Right lobe of liver (tissue), 6 donors: ENCODE measurements around the gene CDH2. TPM values are rescaled to one million over a fixed set of nuclear protein-coding genes. Genes with fewer than 3 reads are reported as not detected.

Source experiments
- ATAC-seq, 4 donors: fragments of 200-7000 bp; cut with Tn5 transposase; one replicate each; pipeline ENCODE4 v1.9.1; 2020; ENCODE audit warnings: mild to moderate bottlenecking in 4 of 4, moderate library complexity in 4 of 4
- DNase-seq, 3 donors: peaks; one replicate each; pipeline ENCODE4 v3.0.0-alpha.2; 2020
- H3K27ac ChIP-seq, 3 donors: fragments of 200-600 bp; one replicate each; pipeline ENCODE4 v1.8.0; 2022
- H3K27me3 ChIP-seq, 2 donors: fragments of 200-600 bp; one replicate each; pipeline ENCODE4 v1.8.0; 2022
- H3K36me3 ChIP-seq, 4 donors: fragments of 200-600 bp; sonication (generic) in 1 of 4; one replicate each; pipeline versions ENCODE4 v1.5.1 to v1.8.0; 2017 to 2022; ENCODE audit warnings: control low read depth in 1 of 4
- H3K4me1 ChIP-seq, 4 donors: fragments of 200-600 bp; sonication (generic) in 1 of 4; one replicate each; pipeline versions ENCODE4 v1.5.1 to v1.8.0; 2017 to 2022; ENCODE audit warnings: control low read depth in 1 of 4
- H3K4me3 ChIP-seq, 3 donors: fragments of 200-600 bp; one replicate each; pipeline ENCODE4 v1.8.0; 2022
- H3K9me3 ChIP-seq, 4 donors: fragments of 200-600 bp; sonication (generic) in 1 of 4; one replicate each; pipeline versions ENCODE4 v1.5.1 to v1.8.0; 2017 to 2022; ENCODE audit warnings: control low read depth in 1 of 4
- CTCF ChIP-seq, 4 donors: fragments of 200-600 bp in 3 of 4; fragments of 450-650 bp in 1 of 4; IDR thresholded peaks; one replicate each; pipeline versions ENCODE4 v1.5.1 to v1.8.0; 2016 to 2022; ENCODE audit warnings: antibody characterized with exemption in 4 of 4, mild to moderate bottlenecking in 2 of 4
- POLR2A ChIP-seq: fragments of 450-650 bp; IDR thresholded peaks from one replicate; pipeline ENCODE4 v1.6.1; 2017; ENCODE audit warnings: antibody characterized with exemption, mild to moderate bottlenecking
- WGBS: methylation state at CpG from one replicate; pipeline ENCODE4 v1.1.6; 2018; ENCODE audit warnings: low coverage, low lambda C conversion rate; ENCODE audit not compliant: insufficient coverage; ENCODE audit errors: missing lambda C conversion rate; 5-methylcytosine and 5-hydroxymethylcytosine counted together
- intact Hi-C, 2 donors: fragments of 100-400 bp; cut with DNase I; formaldehyde crosslinking; loops; one replicate each; pipeline versions ENCODE4 v1.11.2 to v1.14.1; 2022
- total RNA-seq, 6 experiments: library from RNA; depleted of rRNA in 2 of 6; stranded (reverse); fragments of >200 nt in 2 of 6; fragmentation: NEBNext Ultra II Directional in 3 of 6; extraction: Animal tissue kit (Norgen Biotek cat#: 25700) in 3 of 6; gene quantifications; one replicate each; pipeline versions ENCODE4 v1.1.0 to v1.2.4, GENCODE V29; 2016 to 2023
- donor health status: DM: no; HTN: yes; CAD: no.
- donor health status: DM: no; HTN: no; CAD: no.
- donor health status: DM: no; HTN: no; CAD: no.
- donor health status: DM: no; HTN: yes; CAD: no.
- donor health status: DM: no; HTN: yes; CAD: no.

Gene CDH2
- total RNA-seq, 6 experiments from 2014 or later: 32.3 to 46.8 (median 35.8) TPM

GRCh38 chr18:28007841-28008240, 169.1 kb downstream of the CDH2 start:
- no peaks in the 10 kb centered on the region for H3K4me1 ChIP-seq
- intact Hi-C loops: no loop called here
- H3K27me3 ChIP-seq: no peaks in the 10 kb centered on the region
- no peak for TF ChIP-seq POLR2A
- no peak for TF ChIP-seq CTCF (IDR thresholded peaks at IDR 0.05)
- H3K9me3 ChIP-seq: no peaks in the 10 kb centered on the region
- DNase-seq (no peak), ATAC-seq (no peak)
- no peak overlapping the region for H3K4me3 ChIP-seq
- H3K36me3 ChIP-seq: peaks cover 0 to 7% (median 2%) of the 10 kb centered on the region in 4 donors
- 93% methylated on average over 5 of the region's 5 CpGs for WGBS
- no peak overlapping the region for H3K27ac ChIP-seq

GRCh38 chr18:28005164-28005563, 171.8 kb downstream of the CDH2 start:
- intact Hi-C loops: no loop called here
- Histone ChIP-seq H3K9me3 (no peaks in the 10 kb centered on the region), H3K4me1 (no peaks in the 10 kb centered on the region), H3K36me3 (peaks cover 0 to 4% (median 0%) of the 10 kb centered on the region in 4 donors), H3K4me3 (no peak overlapping the region), H3K27ac (no peak overlapping the region), H3K27me3 (no peaks in the 10 kb centered on the region)
- ATAC-seq: no peak
- WGBS: 79% methylated on average over 7 of the region's 7 CpGs
- TF ChIP-seq POLR2A (no peak), CTCF (IDR thresholded peaks at IDR 0.05) (no peak)
- DNase-seq: no peak

GRCh38 chr18:28004606-28005005, 172.3 kb downstream of the CDH2 start:
- Histone ChIP-seq H3K27ac (no peak overlapping the region), H3K9me3 (no peaks in the 10 kb centered on the region), H3K27me3 (no peaks in the 10 kb centered on the region), H3K4me3 (no peak overlapping the region), H3K4me1 (no peaks in the 10 kb centered on the region), H3K36me3 (peaks cover 0 to 4% (median 0%) of the 10 kb centered on the region in 4 donors)
- intact Hi-C loops: no loop called here
- ATAC-seq (no peak), DNase-seq (no peak)
- 79% methylated on average over 1 of the region's 1 CpG for WGBS
- no peak for TF ChIP-seq CTCF (IDR thresholded peaks at IDR 0.05)
- no peak for TF ChIP-seq POLR2A

DNA sequence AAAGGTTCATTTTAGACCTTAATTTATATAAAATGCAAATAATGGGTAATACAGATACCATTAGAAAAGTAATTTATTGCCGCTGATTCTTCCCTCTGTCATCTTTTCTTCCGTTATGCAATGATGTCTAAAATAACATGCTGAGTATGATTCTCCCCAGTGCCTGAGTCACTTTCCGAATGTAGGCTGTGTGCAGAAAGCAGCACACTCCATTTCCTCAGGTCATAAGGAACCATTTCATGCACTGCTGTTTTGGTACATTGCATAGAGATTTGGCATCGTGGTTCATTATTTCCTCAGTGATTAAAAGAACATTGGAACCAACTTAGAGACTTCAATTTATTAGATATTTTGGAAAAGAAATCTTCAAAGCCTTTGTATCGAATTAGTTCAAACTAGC, 173.5 kb downstream of the CDH2 start:
- intact Hi-C loops: no loop called here
- WGBS: 88% methylated on average over 5 of the region's 5 CpGs
- no peak for TF ChIP-seq POLR2A
- no peak for TF ChIP-seq CTCF (IDR thresholded peaks at IDR 0.05)
- ATAC-seq: no peak
- Histone ChIP-seq H3K36me3 (peaks cover 0 to 4% (median 0%) of the 10 kb centered on the region in 4 donors), H3K9me3 (no peaks in the 10 kb centered on the region), H3K27ac (no peak overlapping the region), H3K4me1 (no peaks in the 10 kb centered on the region), H3K27me3 (no peaks in the 10 kb centered on the region), H3K4me3 (no peak overlapping the region)
- no peak for DNase-seq

GRCh38 chr18:28002841-28003240, 174.1 kb downstream of the CDH2 start:
- Histone ChIP-seq H3K36me3 (peaks cover 0 to 4% (median 0%) of the 10 kb centered on the region in 4 donors), H3K4me1 (no peaks in the 10 kb centered on the region), H3K9me3 (no peaks in the 10 kb centered on the region), H3K27me3 (no peaks in the 10 kb centered on the region), H3K27ac (no peak overlapping the region), H3K4me3 (no peak overlapping the region)
- TF ChIP-seq POLR2A: no peak
- TF ChIP-seq CTCF (IDR thresholded peaks at IDR 0.05): no peak
- intact Hi-C loops: no loop called here
- no peak for ATAC-seq
- 74% methylated on average over 5 of the region's 5 CpGs for WGBS
- DNase-seq: no peak
